GM12878 (cell line): ENCODE measurements around the gene NUMB. TPM values are rescaled to one million over a fixed set of nuclear protein-coding genes. Genes with fewer than 3 reads are reported as not detected.

Experiments used
- CHD1 ChIP-seq: IDR thresholded peaks from 2 replicates; pipeline ENCODE4 v1.6.1; 2012; ENCODE audit warnings: low read depth, low read length, improper control_type of control experiment
- DPF2 ChIP-seq: fragments of 450-650 bp; IDR thresholded peaks from 2 replicates; pipeline ENCODE4 v1.6.1; 2017; ENCODE audit warnings: mild to moderate bottlenecking
- ETV6 ChIP-seq, 2 experiments: fragments of 450-650 bp in 1 of 2; IDR thresholded peaks in 1 of 2; conservative IDR thresholded peaks in 1 of 2; 2 replicates each; pipeline ENCODE4 v1.6.1; 2014; ENCODE audit warnings: antibody characterized with exemption in 1 of 2, borderline replicate concordance in 1 of 2, low read depth in 1 of 2, mild to moderate bottlenecking in 1 of 2, moderate library complexity in 1 of 2
- MTA3 ChIP-seq: IDR thresholded peaks from 2 replicates; pipeline ENCODE4 v1.6.1; 2012; ENCODE audit warnings: low read length, inconsistent platforms, borderline replicate concordance
- SREBF2 ChIP-seq: IDR thresholded peaks from 2 replicates; pipeline ENCODE4 v1.6.1; 2012; ENCODE audit warnings: mild to moderate bottlenecking, low read length
- polyA plus RNA-seq, 11 experiments: library from polyadenylated mRNA; depleted of rRNA in 4 of 11; unstranded in 6 of 11; stranded (reverse) in 5 of 11; fragments of >200 nt; fragmentation: Nextera tagmentation in 4 of 11; fragmentation: Illumina TruSeq in 1 of 11; extraction: Ambion mirVana in 4 of 11; extraction: Trizol in 1 of 11; gene quantifications; 1 replicate in 1 of 11; 2 replicates in 10 of 11; pipeline versions ENCODE4 v1.2.1 to v1.2.3, GENCODE V29; 2011 to 2016; ENCODE audit warnings: inconsistent platforms in 2 of 11, missing spikeins in 2 of 11, low read depth in 1 of 11
- total RNA-seq, 4 experiments: library from RNA; depleted of rRNA in 3 of 4; stranded (reverse); fragments of >200 nt in 3 of 4; fragmentation: Illumina TruSeq in 1 of 4; extraction: Trizol in 1 of 4; gene quantifications; 2 replicates each; pipeline versions ENCODE4 v1.2.1 to v1.2.3, GENCODE V29; 2013 to 2021
- TF ChIP-seq, protein P1 (sequence below): IDR thresholded peaks from 2 replicates; pipeline ENCODE4 v1.6.1; 2012; ENCODE audit warnings: mild to moderate bottlenecking, low read depth, low read length
- TF ChIP-seq, protein P2 (sequence below): fragments of 450-650 bp; IDR thresholded peaks from 2 replicates; pipeline ENCODE4 v1.6.1; 2017; ENCODE audit warnings: low read depth, mild to moderate bottlenecking, moderate library complexity
- TF ChIP-seq, protein P3 (sequence below): fragments of 450-650 bp; IDR thresholded peaks from 2 replicates; pipeline ENCODE4 v1.6.1; 2016; ENCODE audit warnings: mild to moderate bottlenecking
- TF ChIP-seq, protein P4 (sequence below): fragments of 450-650 bp; conservative IDR thresholded peaks from 2 replicates; pipeline ENCODE4 v1.6.1; 2017; ENCODE audit warnings: mild to moderate bottlenecking, moderate library complexity

NUMB gene
- total and polyA plus RNA-seq, 10 of the 15 experiments (the other 5 are each of a cell fraction or from before 2014, with no cell fraction given) = 22.0 to 147 (median 48.9) TPM

DNA sequence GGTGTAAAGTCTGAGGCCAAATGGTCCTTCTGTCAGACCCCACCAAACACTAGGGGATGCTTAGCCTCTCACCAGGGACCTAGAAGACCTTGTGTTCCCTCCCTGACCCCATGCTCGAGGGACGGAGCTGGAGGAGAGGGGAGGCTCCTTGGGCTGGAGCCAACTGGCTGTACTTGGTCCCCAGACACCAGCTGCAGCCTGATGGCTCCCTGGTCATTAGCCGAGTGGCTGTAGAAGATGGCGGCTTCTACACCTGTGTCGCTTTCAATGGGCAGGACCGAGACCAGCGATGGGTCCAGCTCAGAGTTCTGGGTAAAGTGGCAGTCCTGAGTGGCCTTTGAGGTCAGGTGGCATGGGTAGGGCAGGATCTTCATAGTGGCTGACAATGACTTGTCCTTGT lies 192.0 kb downstream of the NUMB start (continued):
- TF ChIP-seq, protein P1, sequence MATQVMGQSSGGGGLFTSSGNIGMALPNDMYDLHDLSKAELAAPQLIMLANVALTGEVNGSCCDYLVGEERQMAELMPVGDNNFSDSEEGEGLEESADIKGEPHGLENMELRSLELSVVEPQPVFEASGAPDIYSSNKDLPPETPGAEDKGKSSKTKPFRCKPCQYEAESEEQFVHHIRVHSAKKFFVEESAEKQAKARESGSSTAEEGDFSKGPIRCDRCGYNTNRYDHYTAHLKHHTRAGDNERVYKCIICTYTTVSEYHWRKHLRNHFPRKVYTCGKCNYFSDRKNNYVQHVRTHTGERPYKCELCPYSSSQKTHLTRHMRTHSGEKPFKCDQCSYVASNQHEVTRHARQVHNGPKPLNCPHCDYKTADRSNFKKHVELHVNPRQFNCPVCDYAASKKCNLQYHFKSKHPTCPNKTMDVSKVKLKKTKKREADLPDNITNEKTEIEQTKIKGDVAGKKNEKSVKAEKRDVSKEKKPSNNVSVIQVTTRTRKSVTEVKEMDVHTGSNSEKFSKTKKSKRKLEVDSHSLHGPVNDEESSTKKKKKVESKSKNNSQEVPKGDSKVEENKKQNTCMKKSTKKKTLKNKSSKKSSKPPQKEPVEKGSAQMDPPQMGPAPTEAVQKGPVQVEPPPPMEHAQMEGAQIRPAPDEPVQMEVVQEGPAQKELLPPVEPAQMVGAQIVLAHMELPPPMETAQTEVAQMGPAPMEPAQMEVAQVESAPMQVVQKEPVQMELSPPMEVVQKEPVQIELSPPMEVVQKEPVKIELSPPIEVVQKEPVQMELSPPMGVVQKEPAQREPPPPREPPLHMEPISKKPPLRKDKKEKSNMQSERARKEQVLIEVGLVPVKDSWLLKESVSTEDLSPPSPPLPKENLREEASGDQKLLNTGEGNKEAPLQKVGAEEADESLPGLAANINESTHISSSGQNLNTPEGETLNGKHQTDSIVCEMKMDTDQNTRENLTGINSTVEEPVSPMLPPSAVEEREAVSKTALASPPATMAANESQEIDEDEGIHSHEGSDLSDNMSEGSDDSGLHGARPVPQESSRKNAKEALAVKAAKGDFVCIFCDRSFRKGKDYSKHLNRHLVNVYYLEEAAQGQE = no peak
- no peak for TF ChIP-seq DPF2
- no peak for TF ChIP-seq CHD1
- TF ChIP-seq, protein P2, sequence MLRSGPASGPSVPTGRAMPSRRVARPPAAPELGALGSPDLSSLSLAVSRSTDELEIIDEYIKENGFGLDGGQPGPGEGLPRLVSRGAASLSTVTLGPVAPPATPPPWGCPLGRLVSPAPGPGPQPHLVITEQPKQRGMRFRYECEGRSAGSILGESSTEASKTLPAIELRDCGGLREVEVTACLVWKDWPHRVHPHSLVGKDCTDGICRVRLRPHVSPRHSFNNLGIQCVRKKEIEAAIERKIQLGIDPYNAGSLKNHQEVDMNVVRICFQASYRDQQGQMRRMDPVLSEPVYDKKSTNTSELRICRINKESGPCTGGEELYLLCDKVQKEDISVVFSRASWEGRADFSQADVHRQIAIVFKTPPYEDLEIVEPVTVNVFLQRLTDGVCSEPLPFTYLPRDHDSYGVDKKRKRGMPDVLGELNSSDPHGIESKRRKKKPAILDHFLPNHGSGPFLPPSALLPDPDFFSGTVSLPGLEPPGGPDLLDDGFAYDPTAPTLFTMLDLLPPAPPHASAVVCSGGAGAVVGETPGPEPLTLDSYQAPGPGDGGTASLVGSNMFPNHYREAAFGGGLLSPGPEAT = no peak
- TF ChIP-seq, protein P3, sequence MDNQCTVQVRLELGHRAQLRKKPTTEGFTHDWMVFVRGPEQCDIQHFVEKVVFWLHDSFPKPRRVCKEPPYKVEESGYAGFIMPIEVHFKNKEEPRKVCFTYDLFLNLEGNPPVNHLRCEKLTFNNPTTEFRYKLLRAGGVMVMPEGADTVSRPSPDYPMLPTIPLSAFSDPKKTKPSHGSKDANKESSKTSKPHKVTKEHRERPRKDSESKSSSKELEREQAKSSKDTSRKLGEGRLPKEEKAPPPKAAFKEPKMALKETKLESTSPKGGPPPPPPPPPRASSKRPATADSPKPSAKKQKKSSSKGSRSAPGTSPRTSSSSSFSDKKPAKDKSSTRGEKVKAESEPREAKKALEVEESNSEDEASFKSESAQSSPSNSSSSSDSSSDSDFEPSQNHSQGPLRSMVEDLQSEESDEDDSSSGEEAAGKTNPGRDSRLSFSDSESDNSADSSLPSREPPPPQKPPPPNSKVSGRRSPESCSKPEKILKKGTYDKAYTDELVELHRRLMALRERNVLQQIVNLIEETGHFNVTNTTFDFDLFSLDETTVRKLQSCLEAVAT = no peak
- no peak for TF ChIP-seq SREBF2
- no peak for TF ChIP-seq ETV6 (conservative IDR thresholded peaks at IDR 0.05 in 1 of 2, IDR thresholded peaks at IDR 0.05 in 1 of 2; ENCODE audit: borderline replicate concordance in 1 of 2, low read depth in 1 of 2)
- TF ChIP-seq MTA3 = no peak
- TF ChIP-seq, protein P4, sequence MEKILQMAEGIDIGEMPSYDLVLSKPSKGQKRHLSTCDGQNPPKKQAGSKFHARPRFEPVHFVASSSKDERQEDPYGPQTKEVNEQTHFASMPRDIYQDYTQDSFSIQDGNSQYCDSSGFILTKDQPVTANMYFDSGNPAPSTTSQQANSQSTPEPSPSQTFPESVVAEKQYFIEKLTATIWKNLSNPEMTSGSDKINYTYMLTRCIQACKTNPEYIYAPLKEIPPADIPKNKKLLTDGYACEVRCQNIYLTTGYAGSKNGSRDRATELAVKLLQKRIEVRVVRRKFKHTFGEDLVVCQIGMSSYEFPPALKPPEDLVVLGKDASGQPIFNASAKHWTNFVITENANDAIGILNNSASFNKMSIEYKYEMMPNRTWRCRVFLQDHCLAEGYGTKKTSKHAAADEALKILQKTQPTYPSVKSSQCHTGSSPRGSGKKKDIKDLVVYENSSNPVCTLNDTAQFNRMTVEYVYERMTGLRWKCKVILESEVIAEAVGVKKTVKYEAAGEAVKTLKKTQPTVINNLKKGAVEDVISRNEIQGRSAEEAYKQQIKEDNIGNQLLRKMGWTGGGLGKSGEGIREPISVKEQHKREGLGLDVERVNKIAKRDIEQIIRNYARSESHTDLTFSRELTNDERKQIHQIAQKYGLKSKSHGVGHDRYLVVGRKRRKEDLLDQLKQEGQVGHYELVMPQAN = no peak
